Measurements from ENCODE around the gene EXOSC10.
"Not testable (repeated sequence)": the region's sequence is repeated elsewhere in the genome, so short reads cannot be mapped to it uniquely, and the experiment has no call there.

Gene EXOSC10

DNA sequence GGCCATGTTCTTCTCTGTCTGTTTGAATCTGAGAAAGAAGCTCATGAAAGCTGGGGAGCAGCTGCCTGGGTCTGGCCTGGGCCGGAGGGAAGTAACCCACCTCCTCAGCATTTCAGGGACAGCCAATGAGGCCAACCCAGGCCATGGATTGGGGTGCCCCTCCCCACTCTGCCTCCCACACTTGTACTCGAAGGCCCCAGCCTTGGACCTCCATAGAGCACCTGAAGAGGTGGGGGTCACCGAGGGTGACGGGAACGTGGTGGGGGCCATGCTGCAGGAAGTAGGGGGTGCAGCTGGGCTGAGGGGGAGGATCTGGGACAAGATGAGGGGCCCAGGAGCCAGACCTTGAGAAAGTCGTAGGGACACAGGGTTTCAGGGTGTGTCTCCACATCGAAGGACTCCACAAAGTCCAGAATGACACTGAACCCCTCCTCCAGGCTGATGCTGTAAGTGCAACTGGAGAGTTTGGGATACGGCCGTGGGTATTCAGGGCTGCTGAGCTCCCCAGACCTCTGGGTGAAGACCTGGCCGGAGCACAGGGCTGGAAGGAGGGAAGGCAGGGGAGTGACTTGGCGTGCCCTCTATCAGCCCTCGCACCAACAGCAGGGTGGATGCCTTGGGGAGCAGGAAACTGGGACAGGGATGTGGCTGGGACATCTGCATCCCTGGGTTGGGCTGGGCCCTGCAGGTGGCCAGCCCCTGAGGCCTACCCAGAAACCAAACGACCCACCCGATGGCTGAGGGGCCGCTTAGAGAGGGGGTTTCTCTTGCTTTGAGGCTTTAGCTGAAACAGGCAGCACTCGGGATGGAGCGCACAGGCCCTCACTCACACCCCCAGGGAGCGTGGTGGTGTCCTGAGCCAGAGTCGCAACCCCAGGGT, 56.4 kb downstream of the EXOSC10 start:
- no peak for DNase-seq

DNA sequence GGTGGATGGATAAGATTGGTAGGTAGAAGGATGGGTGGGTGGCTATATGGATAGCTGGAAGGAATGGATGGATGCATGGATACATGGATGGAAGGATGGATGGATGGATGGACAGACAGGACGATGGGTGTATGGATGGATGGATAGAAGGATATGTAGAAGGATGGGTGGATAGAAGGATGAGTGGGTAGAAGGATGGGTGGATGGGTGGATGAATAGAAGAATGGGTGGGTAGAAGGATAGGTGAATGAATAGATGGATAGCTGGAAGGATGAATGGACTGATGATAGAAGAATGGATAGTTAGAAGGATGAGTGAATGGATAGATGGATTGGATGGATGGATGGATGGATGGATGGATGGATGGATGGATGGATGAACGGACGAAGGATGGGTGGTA, 57.6 kb downstream of the EXOSC10 start:
- DNase-seq = no peak

- DNase-seq = no peak
Observed at GRCh38 chr1:11041048-11041447, 58.6 kb downstream of the EXOSC10 start.

GRCh38 chr1:11040105-11040429, 59.6 kb downstream of the EXOSC10 start:
- not testable (repeated sequence) for DNase-seq

DNA sequence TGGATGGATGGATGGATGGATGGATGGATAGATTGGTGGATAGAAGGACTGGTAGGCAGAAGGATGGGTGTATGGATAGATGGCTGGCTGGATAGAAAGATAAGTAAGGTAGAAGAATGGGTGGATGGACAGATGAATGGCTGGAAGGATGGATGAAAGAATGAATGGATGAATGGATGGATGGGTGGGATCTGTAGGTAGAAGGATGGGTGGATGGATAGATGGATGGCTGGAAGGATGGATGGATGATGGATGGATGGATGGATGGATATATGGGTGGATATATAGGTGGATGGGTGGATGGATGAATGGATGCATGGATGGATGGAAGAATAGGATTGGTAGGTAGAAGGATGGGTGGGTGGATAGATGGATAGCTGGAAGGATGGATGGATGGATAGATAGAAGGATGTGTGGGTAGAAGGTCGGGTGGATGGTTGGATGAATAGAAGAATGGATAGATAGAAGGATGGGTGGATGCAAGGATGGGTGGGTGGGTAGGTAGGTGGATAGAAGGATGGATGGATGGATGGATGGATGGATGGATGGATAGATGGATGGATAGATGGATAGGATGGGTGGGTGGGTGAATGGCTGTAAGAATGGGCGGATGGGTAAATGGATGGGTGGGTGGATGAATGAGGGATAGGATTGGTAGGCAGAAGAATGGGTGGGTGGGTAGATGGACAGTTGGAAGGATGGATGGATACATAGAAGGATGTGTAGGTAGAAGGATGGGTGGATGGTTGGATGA, 60.1 kb downstream of the EXOSC10 start:
- no peak for DNase-seq

DNA sequence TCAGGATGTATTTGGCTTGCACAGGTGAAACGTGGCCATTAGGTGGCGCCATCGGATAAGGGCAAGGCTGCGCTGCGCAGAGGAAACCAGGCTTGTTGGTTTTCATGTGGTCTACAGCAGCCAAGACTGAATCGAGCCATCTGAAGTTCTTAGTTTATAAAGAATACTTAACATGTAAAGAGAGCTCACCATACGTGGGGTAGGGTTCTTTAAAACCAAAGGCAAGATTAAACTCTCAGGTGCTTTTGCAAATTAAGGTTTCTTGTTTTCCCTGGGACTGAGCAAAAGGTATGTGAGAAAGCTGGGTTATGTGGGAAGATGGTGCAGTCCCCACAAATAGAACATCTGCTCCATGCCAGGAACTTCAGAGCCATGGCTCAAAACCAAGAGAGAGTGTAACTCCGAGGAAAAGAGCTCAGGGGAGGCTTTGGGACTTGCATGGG, 61.9 kb downstream of the EXOSC10 start:
- DNase-seq = peak; percentile 88

DNA sequence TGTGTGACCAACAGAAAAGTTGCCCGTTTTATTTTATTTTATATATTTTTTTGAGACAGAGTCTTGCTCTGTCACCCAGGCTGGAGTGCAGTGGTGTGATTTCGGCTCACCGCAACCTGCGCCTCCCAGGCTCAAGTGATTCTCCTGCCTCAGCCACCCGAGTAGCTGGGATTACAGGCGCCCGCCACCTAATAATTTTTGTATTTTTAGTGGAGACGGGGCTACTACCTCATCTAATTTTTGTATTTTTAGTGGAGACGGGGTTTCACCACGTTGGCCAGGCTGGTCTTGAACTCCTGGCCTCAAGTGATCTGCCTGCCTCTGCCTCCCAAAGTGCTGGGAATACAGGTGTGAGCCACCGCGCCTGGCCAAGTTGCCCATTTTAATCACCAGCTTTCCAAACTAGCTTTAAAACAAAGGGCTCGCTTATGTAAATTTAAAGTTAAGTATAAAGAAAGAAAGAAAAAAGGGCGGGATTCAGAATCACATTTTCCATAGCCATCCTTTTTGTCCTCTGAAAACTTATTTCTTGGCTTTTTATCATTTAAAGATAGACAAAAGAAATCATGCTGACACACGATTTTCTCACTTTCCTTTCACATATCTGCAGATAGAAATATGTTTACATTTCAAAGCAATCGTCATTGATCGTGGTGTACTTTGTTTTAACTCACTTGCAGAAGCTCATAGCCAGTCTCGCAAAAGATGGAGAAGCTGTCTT, 62.5 kb downstream of the EXOSC10 start:
- DNase-seq = not testable (repeated sequence)

- DNase-seq = no peak
Observed at GRCh38 chr1:11031624-11032262, 67.9 kb downstream of the EXOSC10 start.

DNA sequence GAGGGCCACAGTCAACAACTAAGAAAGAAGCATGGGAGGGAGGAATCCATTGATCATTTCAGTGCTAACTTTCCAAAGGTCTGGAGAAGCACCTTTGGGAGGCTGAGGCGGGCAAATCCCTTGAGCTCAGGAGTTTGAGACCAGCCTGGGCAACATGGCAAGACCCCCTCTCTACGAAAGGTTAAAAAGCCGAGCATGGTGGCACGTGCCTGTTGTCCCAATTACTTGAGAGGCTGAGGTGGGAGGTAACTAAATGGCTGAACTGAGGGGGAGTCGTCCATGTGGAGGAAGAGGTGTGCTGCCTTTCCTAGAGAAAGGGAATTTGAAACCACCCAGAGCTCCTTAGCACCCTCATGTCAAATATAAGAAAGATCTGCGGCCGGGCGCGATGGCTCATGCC, 68.8 kb downstream of the EXOSC10 start:
- DNase-seq = no peak

DNA sequence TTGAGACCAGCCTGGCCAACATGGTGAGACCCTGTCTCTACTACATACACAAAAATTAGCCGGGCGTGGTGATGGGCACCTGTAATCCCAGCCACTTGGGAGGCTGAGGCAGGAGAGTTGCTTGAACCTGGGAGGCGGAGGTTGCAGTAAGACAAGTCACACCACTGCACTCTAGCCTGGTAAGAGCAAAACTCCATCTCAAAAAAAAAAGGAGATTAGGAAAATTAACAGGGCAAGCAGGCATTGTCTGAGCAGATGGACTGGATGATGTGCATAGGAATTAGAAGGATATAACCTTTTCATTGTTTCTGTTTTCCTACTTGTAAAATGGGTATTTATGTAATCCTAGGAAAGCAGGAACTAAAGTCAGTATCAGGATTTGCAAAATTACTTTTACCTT, 71.7 kb downstream of the EXOSC10 start:
- no peak for DNase-seq

- DNase-seq = no peak
Observed at GRCh38 chr1:11027316-11027715, 72.4 kb downstream of the EXOSC10 start.

DNA sequence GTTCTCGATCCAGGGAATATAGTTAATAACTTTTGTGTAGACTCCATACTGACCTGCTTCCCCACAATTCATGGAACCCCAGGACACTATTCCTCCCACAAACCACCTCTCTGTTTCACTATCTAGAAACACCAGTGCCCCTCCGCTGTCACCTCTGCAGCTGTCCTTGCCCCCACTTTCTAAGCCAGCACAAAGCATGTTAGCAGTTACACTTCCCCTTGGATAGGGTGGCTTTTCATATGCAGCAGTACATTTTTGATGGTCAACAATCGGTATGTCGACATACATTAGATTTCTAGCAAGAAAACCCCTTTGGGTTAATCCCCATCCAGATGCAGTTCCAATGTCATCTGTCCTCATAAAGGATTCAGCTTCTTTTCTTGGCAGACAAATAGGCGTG, 72.8 kb downstream of the EXOSC10 start:
- no peak for DNase-seq

- no peak for DNase-seq
Observed at GRCh38 chr1:11026052-11026451, 73.6 kb downstream of the EXOSC10 start.

- DNase-seq = no peak
Observed at GRCh38 chr1:11025618-11026017, 74.1 kb downstream of the EXOSC10 start.

- DNase-seq = no peak
Observed at GRCh38 chr1:11024874-11025203, 74.8 kb downstream of the EXOSC10 start.

DNA sequence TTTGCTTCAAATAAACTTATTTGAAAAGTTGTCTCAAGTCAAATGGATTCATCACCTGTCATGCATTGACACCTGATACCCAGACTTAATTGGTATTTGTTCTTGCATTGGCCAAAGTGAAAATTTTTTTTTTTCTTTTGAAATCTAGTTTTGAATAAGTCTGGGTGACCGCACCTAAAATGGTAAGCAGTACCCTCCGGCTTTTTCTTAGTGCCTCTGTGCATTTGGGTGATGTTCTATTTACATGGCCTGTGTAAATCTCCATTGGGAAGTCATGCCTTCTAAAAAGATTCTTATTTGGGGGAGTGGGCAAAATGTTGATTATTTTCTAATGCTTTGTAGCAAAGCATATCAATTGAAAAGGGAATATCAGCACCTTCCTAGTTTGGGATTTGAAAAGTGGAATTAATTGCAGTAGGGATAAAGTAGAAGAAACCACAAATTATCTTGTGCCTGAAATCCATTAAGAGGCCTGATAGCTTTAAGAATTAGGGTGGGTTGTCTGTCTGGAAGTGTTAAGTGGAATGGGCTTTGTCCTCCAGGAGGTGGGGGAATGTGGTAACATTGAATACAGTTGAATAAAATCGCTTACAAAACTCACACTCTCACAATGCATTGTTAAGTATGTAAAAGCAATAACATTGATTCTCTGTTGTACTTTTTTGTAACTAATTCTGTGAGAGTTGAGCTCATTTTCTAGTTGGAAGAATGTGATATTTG, 75.4 kb downstream of the EXOSC10 start:
- DNase-seq = no peak

DNA sequence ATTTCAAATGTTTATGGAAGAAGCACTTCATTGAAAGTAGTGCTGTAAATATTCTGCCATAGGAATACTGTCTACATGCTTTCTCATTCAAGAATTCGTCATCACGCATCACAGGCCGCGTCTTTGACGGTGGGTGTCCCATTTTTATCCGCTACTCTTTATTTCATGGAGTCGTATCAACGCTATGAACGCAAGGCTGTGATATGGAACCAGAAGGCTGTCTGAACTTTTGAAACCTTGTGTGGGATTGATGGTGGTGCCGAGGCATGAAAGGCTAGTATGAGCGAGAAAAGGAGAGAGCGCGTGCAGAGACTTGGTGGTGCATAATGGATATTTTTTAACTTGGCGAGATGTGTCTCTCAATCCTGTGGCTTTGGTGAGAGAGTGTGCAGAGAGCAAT, 76.5 kb downstream of the EXOSC10 start:
- DNase-seq = no peak

DNA sequence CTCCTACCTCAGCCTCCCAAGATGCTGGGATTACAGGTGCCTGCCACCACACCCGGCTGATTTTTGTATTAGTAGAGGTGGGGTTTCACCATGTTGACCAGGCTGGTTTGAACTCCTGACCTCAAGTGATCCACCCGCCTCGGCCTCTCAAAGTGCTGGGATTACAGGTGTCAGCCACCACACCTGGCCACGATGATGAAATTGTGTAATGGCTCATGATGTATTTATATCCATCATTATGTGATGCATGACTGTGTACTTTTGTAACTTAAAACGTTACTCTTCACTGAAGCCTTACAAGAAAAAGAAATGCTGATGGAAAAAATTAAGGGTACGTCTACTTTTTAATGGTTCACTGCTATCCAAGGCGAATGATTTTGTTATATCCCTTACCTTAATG, 79.7 kb downstream of the EXOSC10 start:
- DNase-seq = no peak

DNA sequence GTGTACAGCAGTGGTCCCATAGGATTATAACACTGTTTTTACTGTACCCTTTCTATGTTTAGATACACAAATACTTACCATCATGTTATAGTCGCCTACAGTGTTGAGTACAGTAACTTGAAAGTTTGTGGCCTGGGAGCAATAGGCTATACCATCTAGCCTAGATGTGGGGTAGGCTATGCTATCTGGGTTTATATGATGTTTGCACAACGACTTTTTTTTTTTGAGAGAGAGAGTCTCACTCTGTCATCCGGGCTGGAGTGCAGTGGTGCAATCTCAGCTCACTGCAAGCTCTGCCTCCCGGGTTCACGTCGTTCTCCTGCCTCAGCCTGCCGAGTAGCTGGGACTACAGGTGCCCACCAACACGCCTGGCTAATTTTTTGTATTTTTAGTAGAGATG, 80.3 kb downstream of the EXOSC10 start:
- not testable (repeated sequence) for DNase-seq

Data from stimulated activated CD4-positive, alpha-beta T cell treated with anti-CD3 and anti-CD28 coated beads, Interleukin-12 subunit alpha, Interleukin-12 subunit beta, amount 100 ng/mL, for 4 hours (primary cell).